Ramos (cell line): ENCODE measurements around the gene AK4.

Experiments used
- in situ Hi-C: fragments of 300-500 bp; cut with MboI; formaldehyde crosslinking; loops from one replicate; pipeline ENCODE4 v1.14.3; 2022; ENCODE audit warnings: low sequenced_read_pairs; ENCODE audit not compliant: unreplicated experiment

Gene AK4

DNA sequence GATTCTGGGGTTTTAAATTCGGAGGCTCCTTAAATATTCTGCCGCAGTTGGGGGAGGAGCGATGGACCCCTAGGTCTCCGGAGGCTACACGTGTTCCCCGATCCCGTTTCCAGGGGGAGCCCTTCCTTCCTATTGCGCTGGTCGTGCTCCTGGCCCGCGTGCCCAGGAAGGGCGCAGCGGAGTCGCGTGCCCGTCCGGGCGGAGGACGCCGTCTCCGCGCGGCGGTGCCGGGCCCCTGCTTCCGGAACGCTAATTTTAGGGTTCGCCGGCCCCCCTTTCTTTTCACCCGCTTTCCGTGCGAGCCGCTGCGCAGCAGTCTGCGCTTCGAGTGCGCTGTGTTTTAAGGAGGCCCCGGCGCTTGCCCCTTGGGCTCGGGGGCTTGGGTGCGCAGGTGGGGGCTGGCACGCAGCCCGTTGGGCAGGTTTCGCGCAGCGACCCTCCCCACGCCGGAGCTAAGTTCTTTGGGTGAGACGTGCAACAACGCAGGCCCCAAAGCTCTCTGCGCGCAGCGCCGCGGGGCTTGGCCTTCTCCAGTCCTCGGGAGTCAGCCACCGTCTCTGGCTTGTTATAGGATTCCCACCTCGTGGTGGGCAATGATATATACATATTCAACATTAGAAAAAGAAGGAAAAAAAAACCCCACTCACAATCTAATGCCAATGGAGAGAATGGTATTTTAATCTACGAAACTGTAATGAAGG lies 117.8 kb downstream of the AK4 start:
- in situ Hi-C loops: no loop called here

DNA sequence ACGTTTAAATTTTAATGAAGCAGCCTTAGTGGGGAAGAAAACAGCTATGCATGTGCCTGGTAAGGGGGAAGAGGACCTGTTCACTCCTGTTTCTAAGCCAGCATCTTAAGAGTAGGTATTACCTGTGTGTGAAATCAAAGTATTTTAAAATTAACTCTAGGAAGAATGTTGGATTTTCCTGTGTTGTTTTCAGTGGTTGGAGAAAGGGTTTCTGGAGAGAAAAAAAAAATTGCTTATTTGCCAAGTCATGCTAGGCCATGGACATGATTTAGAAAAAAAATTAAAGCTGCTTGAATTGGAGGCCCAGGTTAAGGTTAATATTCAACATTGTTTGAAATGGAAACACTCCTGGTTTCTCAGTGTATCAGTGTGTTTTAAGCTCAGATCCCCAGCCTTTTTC lies 118.5 kb downstream of the AK4 start:
- in situ Hi-C loops: no loop called here

DNA sequence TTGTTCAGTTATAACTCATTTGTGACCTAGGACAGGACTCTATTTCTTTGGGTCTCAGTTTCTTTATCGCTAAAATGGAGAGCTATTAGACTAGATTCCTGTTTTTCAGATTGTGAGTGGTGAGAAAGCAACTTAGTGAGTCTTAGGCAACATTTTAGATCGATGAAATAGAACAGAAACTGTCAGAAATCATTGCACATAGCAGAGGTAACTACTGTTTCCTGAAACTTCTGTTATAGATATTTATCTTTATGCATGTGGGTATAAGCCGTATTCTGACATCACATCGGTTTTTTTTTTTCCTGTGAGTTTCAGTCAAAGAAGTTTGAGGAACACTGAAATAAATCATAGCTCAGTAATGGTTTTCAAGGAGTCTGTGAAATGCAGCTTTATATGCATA lies 119.3 kb downstream of the AK4 start:
- in situ Hi-C loops: no loop called here

DNA sequence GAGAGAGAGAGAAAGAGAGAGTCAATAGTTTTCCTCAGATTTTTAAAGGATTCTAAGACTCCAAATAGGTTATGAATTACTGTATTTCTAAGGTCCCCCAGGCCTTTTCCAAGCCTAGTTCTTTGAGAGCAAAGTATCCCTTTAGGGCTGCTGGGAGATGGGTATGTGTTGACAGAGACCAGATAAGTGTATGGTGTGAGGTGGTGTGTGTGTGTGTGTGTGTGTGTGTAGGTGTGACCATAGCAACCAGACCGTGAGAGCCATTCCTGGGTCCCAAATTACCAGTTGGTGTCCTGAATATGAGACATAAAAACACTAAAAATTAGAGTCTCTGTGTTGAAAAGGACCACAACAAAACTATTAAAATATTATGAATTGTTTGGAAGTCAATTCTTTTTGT lies 119.7 kb downstream of the AK4 start:
- in situ Hi-C loops: no loop called here

DNA sequence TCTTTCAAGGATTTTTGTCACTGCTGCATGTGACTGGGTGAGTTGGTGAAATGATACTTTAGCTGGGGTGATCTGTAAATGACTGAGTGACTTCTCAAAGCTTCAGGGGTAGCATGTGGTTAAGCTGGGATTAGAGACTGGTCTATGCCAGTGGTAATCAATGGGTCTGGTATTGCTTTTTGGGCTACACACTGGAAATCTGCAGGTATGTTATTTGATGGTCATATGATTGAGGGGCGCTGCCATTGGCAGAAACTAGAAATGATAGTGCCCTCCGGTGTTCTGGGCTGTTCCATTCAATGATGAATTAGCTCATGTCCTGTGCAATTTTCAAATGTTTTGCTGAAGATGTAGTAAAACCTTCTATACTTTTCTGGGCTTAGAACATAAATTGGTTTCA lies 121.6 kb downstream of the AK4 start:
- in situ Hi-C loops: no loop called here

DNA sequence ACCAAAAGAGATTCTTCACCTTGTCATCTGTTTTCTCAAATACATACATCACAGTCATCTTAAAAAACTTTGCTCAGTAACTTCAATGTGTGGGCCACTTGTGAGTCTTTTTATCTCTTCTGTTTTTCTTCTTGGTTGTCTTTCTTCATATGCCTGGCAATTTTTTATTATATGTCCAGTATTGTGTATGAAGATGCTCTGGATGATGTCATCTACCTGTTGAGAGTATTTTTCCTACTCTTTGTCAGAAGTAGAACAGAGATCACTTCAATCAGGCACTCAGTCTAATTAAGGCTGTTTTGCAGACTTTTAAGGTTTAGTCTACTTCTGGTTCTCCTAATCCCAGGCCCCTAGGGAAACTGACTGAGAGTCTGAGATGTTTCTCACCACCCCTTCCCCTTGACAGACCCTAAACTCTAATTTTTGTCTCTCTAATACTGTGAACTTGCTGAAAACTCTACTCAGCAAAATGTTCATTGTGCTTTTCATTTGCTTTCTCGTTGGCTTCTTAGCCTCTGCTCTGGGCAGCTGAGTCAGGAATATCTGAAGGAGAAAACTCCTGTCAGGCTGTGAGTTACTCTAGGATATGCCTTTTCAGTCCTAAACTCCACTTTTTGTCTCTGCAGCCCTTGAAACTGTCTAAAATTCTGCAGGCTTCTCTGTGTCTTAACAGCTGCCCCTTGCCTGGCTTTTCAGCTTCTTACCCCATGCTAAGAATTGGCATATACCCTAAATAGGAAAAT lies 128.4 kb downstream of the AK4 start:
- in situ Hi-C loops: no loop called here

DNA sequence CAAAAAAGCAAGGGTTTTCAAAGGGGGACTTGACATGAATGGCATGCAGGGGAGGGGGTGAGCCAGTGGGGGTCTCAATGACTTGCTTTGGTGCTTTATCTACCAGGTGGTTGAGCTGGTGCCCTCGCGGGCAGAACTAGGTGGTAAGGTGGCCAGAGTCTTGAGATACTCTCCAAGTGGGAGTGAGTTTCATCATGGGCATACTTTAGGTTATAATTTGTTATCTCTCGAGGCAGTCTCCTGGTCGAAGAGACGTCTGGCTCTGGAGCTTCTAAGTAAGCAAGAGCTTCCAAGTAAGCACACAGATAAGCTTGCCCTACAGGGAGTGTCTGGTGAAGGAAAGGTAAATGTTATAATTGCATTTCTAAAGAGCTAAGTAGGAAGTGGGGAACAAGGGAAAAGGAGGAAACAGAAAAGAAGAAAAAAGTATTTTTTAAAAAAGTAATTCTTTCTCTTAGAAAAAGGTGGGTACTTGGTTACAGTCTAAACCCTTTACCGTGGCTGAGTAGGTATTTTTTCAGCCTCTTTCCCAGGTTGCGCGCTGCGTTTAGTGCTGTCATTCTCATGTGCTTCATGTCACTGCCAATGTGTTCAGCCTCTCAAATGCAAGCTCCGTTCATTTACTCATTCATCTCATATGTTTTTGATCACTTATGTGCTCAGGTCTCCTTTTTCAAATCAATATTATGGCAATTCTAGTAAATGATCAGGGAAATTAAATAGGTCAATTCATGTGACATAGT lies 129.8 kb downstream of the AK4 start:
- in situ Hi-C loops: no loop called here

DNA sequence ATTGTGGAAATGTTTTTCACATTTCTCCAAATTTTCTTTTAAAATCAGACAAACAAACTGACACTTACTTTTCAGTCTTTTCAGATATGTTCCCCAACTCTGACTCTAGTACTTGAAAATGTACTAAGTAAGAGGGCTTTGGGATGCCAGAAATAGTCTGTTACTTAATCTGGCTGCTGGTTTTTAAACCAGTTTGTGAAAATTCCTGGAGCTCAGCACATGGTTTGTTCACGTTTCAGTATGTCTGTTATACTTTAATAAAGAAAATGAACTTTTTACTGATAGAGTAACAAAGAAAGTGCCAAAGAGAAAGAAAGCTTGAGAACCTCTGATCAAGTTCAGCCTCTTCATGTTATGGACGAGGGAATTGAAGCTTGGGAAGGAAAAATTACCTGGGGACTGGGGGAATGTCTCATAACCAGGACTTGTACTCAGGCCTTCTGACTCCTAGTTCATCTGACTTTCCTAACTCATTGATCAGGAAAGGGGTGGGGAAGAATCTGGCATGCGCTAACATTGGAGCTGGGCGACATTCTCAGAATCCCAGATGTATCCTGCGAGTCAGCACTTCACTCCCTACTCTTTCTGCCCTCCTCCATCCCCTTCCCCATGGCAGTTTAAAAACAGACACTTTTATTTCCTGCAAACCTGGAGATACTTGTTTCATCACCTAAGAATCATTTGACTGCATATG lies 130.5 kb downstream of the AK4 start:
- in situ Hi-C loops: no loop called here

DNA sequence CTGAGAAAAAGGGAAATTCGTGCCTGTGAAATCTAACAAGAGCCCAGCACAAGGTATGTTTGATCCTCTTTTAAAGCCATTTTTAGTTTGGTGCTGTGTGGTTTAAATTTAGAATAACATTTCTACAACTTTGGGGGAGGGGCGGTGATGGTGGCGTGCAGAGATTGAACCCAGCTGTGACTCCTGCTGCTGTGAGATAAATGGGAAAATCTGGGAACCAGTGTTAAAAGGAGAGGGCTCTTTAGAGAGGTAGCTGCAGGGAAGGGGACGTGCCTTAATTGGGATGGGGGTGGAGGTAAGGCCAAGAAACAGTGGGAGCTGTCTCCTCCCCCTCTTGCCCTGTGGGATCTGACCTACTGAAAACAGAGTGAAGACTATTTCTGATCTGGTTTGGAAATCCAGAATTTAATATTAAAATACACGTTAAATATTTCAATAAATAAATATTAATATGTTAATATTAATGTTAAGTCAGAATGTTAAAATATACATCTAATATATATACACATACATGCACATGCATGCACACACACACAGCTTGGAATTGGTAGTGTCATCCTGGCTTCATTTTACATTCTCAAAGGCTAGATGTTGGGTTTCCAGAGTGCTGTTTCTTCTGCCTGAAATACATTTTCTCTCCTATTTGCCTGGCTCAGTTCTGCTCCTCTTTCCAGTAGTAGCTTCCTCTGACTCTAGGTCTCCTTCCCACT lies 131.2 kb downstream of the AK4 start:
- in situ Hi-C loops: no loop called here
